Nephron progenitor cell (in vitro differentiated cells): ENCODE measurements around the gene GPSM3.

Experiments used
- DNase-seq: peaks from one replicate; pipeline ENCODE4 v3.0.0; 2021
- H3K27ac Mint-ChIP-seq: 2 replicates; pipeline ENCODE4 v1.8.0; 2021; ENCODE audit warnings: mild to moderate bottlenecking, moderate library complexity, mixed read lengths
- H3K27me3 Mint-ChIP-seq: 2 replicates; pipeline ENCODE4 v1.8.0; 2021; ENCODE audit warnings: mild to moderate bottlenecking, low read depth, mixed read lengths; ENCODE audit not compliant: poor library complexity
- H3K36me3 Mint-ChIP-seq: 2 replicates; pipeline ENCODE4 v1.8.0; 2021; ENCODE audit warnings: low read depth, mixed read lengths
- H3K4me1 Mint-ChIP-seq: 2 replicates; pipeline ENCODE4 v1.8.0; 2021; ENCODE audit warnings: mixed read lengths
- H3K4me3 Mint-ChIP-seq: 2 replicates; pipeline ENCODE4 v1.8.0; 2021; ENCODE audit warnings: mild to moderate bottlenecking, moderate library complexity, mixed read lengths
- H3K9me3 Mint-ChIP-seq: 2 replicates; pipeline ENCODE4 v1.8.0; 2021; ENCODE audit warnings: mild to moderate bottlenecking, moderate library complexity, mixed read lengths
- CTCF ChIP-seq: fragments of 200-600 bp; sonication (generic); IDR thresholded peaks from 2 replicates; pipeline ENCODE4 v1.5.0; 2021; ENCODE audit warnings: antibody characterized with exemption

GPSM3 gene

GRCh38 chr6:32152769-32153563 lies 39.5 kb downstream of the GPSM3 start:
- Mint-ChIP-seq H3K9me3 (peaks cover 7% of the 10 kb centered on the region), H3K27me3 (peaks cover 46% of the 10 kb centered on the region), H3K36me3 (peaks cover 21% of the 10 kb centered on the region), H3K4me1 (peaks cover 68% of the 10 kb centered on the region), H3K4me3 (peak overlapping the region; percentile 95), H3K27ac (peak overlapping the region; percentile 94)
- peak; percentile 50 for DNase-seq
- TF ChIP-seq CTCF: no peak

- Mint-ChIP-seq H3K4me1 (peaks cover 76% of the 10 kb centered on the region), H3K27ac (no peak within 1 kb of the TSS), H3K27me3 (peaks cover 53% of the 10 kb centered on the region), H3K36me3 (peaks cover 12% of the 10 kb centered on the region), H3K4me3 (peak within 1 kb of the TSS; percentile 95), H3K9me3 (peaks cover 8% of the 10 kb centered on the region)
- TF ChIP-seq CTCF: no peak
- DNase-seq: no peak
Measured at GRCh38 chr6:32151863-32152768, 40.3 kb downstream of the GPSM3 start, which contains the start of gene PRRT1. TSS of gene PRRT1 (minus strand) at chr6:32151939. CDS start at chr6:32151827, 112 bp downstream.

GRCh38 chr6:32151181-32151862 lies 41.1 kb downstream of the GPSM3 start:
- peaks cover 8% of the 10 kb centered on the region for H3K9me3 Mint-ChIP-seq
- no peak for DNase-seq
- peaks cover 16% of the 10 kb centered on the region for H3K36me3 Mint-ChIP-seq
- no peak overlapping the region for H3K27ac Mint-ChIP-seq
- peak overlapping the region; percentile 95 for H3K4me3 Mint-ChIP-seq
- TF ChIP-seq CTCF: no peak
- peaks cover 84% of the 10 kb centered on the region for H3K4me1 Mint-ChIP-seq
- H3K27me3 Mint-ChIP-seq: peaks cover 61% of the 10 kb centered on the region

- Mint-ChIP-seq H3K27me3 (peaks cover 64% of the 10 kb centered on the region), H3K27ac (no peak overlapping the region), H3K4me3 (peak overlapping the region; percentile 95), H3K36me3 (peaks cover 12% of the 10 kb centered on the region), H3K4me1 (peaks cover 85% of the 10 kb centered on the region), H3K9me3 (peaks cover 8% of the 10 kb centered on the region)
- no peak for DNase-seq
- TF ChIP-seq CTCF: no peak
Measured at GRCh38 chr6:32149932-32150870, 42.2 kb downstream of the GPSM3 start.

GRCh38 chr6:32149092-32149755 lies 43.2 kb downstream of the GPSM3 start:
- peak overlapping the region; percentile 77 for H3K4me3 Mint-ChIP-seq
- peaks cover 11% of the 10 kb centered on the region for H3K36me3 Mint-ChIP-seq
- no peak overlapping the region for H3K27ac Mint-ChIP-seq
- H3K9me3 Mint-ChIP-seq: peaks cover 8% of the 10 kb centered on the region
- TF ChIP-seq CTCF: no peak
- H3K4me1 Mint-ChIP-seq: peaks cover 75% of the 10 kb centered on the region
- no peak for DNase-seq
- H3K27me3 Mint-ChIP-seq: peaks cover 64% of the 10 kb centered on the region
